ENCODE data around the gene TNRC18. TPM values are rescaled to one million over a fixed set of nuclear protein-coding genes. Genes with fewer than 3 reads are reported as not detected.
A peak's percentile ranks its signal among the peaks of the same experiment; 100 is the strongest.

Gene TNRC18
- total RNA-seq, 5 donors from 2014 or later (not counting 1 experiment from before 2014, with no cell fraction given), result 58.8 to 71.0 (median 62.6) TPM

GRCh38 chr7:5424749-5425506 is 1.3 kb upstream of the TNRC18 start:
- Mint-ChIP-seq H3K27me3 (peaks cover 41 to 69% of the 10 kb centered on the region in 2 donors), H3K4me3 (peak overlapping the region; percentile 38 to 82 (median 64)), H3K27ac (no peak overlapping the region), H3K36me3 (no peaks in the 10 kb centered on the region), H3K4me1 (peaks cover 38 to 69% (median 50%) of the 10 kb centered on the region in 3 donors), H3K9me3 (no peaks in the 10 kb centered on the region)
- peak overlapping the region in 1 of 2 donors; percentile 64 for H3K4me3 ChIP-seq (ENCODE audit: control insufficient read depth in 1 of 2, extremely low read depth in 1 of 2, low read length in 1 of 2)
- ATAC-seq (replicated peaks in 1 of 4) (no peak), DNase-seq (peak in 2 of 35 experiments; percentile 9 to 27)
- 3% methylated on average over 13 of the region's 44 CpGs for WGBS (ENCODE audit: insufficient coverage)
- peaks cover 17 to 97% of the 10 kb centered on the region in 2 experiments for H3K4me1 ChIP-seq (ENCODE audit: control insufficient read depth in 1 of 2, extremely low read depth in 1 of 2, insufficient read depth in 2 of 2, low read length in 2 of 2)
- CTCF ChIA-PET, result no interaction called here
- no peaks in the 10 kb centered on the region for H3K9me3 ChIP-seq
- POLR2A ChIA-PET, result interaction anchor here in 1 of 2 donors (0.6 to 1.4 kb wide), 2 partner anchors 28 to 216 kb away, joined by 3 to 8 read pairs; no protein-coding TSS in a partner anchor
- no peak overlapping the region for H3K27ac ChIP-seq (ENCODE audit: low read length)
- peaks cover 0 to 95% of the 10 kb centered on the region in 2 experiments for H3K27me3 ChIP-seq (replicated peaks in 1 of 2; ENCODE audit: control insufficient read depth in 2 of 2, extremely low read depth in 1 of 2, insufficient read depth in 2 of 2, low read length in 1 of 2)
- H3K36me3 ChIP-seq (ENCODE audit: control insufficient read depth in 2 of 2, extremely low read depth in 1 of 2, insufficient read depth in 1 of 2, low read length in 1 of 2), result no peaks in the 10 kb centered on the region

DNA sequence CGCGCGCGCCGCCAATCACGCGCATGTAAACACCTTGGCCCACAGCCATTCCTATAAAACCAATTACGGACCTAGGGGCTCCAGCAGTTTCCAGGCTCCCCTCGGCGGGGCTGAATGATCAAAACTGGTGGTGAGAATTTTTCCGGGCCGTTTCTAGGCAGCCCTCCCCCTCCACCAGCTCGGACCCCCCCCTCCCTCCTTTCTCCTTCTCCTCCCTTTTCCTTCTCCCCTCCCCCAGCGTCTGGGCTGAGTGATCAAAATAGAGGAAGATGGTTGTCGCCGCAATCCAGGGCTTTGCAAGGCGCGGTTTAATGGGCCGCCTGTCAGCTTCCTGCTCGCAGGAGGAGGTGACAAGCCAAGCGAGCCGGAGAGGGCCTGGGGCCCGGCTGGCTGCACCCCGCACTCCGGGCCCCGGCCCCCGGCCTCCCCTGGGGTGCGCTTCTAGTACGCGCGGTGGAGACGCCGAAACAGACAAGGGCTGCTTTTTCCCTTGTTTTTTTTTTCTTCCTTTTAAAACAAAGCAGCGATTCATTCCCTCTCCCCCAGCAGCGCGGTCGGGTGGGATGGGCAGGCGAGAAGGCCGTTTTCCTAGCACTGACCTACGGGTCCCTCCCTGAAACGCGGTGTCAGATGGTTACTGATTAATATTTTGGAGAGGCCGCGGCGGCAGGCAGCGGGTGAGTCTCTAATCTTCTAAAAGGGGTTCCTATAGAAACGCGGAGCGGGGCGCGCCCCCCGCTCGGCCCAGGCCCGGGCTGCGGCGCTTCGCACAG is 528 bp upstream of the TNRC18 start:
- H3K4me3 Mint-ChIP-seq, result peak overlapping the region; percentile 64 to 82 (median 78)
- 0% methylated on average over 21 of the region's 57 CpGs for WGBS (ENCODE audit: insufficient coverage)
- peaks cover 32 to 67% (median 48%) of the 10 kb centered on the region in 3 donors for H3K4me1 Mint-ChIP-seq
- peaks cover 19 to 97% of the 10 kb centered on the region in 2 experiments for H3K4me1 ChIP-seq (ENCODE audit: control insufficient read depth in 1 of 2, extremely low read depth in 1 of 2, insufficient read depth in 2 of 2, low read length in 2 of 2)
- H3K27ac ChIP-seq (ENCODE audit: low read length), result no peak overlapping the region
- no peaks in the 10 kb centered on the region for H3K36me3 ChIP-seq (ENCODE audit: control insufficient read depth in 2 of 2, extremely low read depth in 1 of 2, insufficient read depth in 1 of 2, low read length in 1 of 2)
- peaks cover 0 to 95% of the 10 kb centered on the region in 2 experiments for H3K27me3 ChIP-seq (replicated peaks in 1 of 2; ENCODE audit: control insufficient read depth in 2 of 2, extremely low read depth in 1 of 2, insufficient read depth in 2 of 2, low read length in 1 of 2)
- ATAC-seq (replicated peaks in 1 of 4) (peak; percentile 21 to 55 (median 33)), DNase-seq (peak in 23 of 35 experiments; percentile 19 to 70 (median 38))
- no peaks in the 10 kb centered on the region for H3K36me3 Mint-ChIP-seq
- ChIA-PET POLR2A (interaction anchor here in 1 of 2 donors (0.6 kb wide), 1 partner anchor 216 kb away, joined by 8 read pairs; no protein-coding TSS in a partner anchor), CTCF (interaction anchor here in 1 of 2 donors (1.0 kb wide), 1 partner anchor 28 kb away, joined by 3 read pairs; no protein-coding TSS in a partner anchor)
- H3K27ac Mint-ChIP-seq, result no peak overlapping the region
- H3K9me3 ChIP-seq, result no peaks in the 10 kb centered on the region
- peak overlapping the region in 1 of 2 donors; percentile 64 for H3K4me3 ChIP-seq (ENCODE audit: control insufficient read depth in 1 of 2, extremely low read depth in 1 of 2, low read length in 1 of 2)
- peaks cover 37 to 66% of the 10 kb centered on the region in 2 donors for H3K27me3 Mint-ChIP-seq
- H3K9me3 Mint-ChIP-seq, result no peaks in the 10 kb centered on the region

DNA sequence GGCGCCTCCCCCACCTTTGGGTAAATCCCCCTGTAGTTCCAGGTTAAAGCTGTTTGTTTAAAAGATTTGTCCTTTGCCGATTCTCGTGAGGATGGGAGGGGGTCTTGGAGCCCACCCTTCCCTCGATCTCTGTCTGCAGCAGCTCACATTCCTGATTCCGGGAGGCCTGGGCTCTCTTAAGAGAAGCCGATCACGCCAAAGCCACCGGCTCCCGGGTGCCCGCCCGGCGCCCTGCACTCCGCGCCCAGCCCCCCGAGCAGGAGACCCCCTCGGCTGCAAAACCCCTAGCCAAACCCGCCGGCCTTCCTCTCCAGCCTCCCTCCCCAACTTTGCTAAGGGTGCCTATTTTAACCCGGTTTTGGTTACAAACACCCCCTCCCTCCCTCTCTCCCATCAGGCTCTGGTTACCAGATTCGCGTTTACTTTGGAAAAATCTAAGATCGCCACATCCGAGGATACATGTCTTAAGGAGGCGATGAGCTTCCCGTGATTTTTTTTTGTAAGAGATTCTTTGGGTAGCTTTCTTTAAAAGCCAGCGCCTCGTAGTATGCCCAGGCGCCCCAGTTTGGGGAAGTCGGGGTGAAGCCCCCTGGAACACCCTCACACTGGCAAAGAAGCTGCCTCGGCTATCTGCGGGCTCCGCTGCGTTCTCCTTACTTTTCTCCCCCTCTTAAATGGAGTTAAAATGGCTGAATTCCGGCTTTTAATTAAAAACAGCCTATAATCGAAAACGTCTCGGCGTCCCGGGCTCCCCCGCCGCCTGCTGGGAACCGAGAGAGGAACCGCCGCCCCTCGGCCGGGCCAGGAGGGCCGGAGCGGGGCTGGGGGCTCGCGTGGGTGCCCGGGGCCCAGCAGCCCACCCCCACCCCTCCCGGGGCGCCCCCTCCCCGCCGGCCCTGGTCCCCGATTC is 983 bp downstream of the TNRC18 start:
- no peaks in the 10 kb centered on the region for H3K36me3 Mint-ChIP-seq
- H3K9me3 Mint-ChIP-seq, result no peaks in the 10 kb centered on the region
- POLR2A ChIA-PET, result interaction anchor here (0.6 to 0.7 kb wide), 2 partner anchors 24 to 63 kb away, joined by 3 read pairs; no protein-coding TSS in a partner anchor
- no peak for ATAC-seq (replicated peaks in 1 of 4)
- H3K4me1 ChIP-seq (ENCODE audit: control insufficient read depth in 1 of 2, extremely low read depth in 1 of 2, insufficient read depth in 2 of 2, low read length in 2 of 2), result peaks cover 19 to 94% of the 10 kb centered on the region in 2 experiments
- peak in 2 of 35 experiments; percentile 20 to 35 for DNase-seq
- no peak overlapping the region for H3K27ac Mint-ChIP-seq
- H3K36me3 ChIP-seq (ENCODE audit: control insufficient read depth in 2 of 2, extremely low read depth in 1 of 2, insufficient read depth in 1 of 2, low read length in 1 of 2), result no peaks in the 10 kb centered on the region
- peaks cover 0 to 95% of the 10 kb centered on the region in 2 experiments for H3K27me3 ChIP-seq (replicated peaks in 1 of 2; ENCODE audit: control insufficient read depth in 2 of 2, extremely low read depth in 1 of 2, insufficient read depth in 2 of 2, low read length in 1 of 2)
- no peak overlapping the region for H3K27ac ChIP-seq (ENCODE audit: low read length)
- CTCF ChIA-PET, result interaction anchor here (0.5 to 1.3 kb wide), 7 partner anchors 26 to 449 kb away, joined by 3 to 5 read pairs (median 4); no protein-coding TSS in a partner anchor
- H3K4me3 ChIP-seq (ENCODE audit: control insufficient read depth in 1 of 2, extremely low read depth in 1 of 2, low read length in 1 of 2), result peak overlapping the region; percentile 45 to 92
- no peaks in the 10 kb centered on the region for H3K9me3 ChIP-seq
- peaks cover 50 to 70% of the 10 kb centered on the region in 2 donors for H3K27me3 Mint-ChIP-seq
- H3K4me3 Mint-ChIP-seq, result peak overlapping the region; percentile 69 to 73 (median 71)
- peaks cover 42 to 71% (median 54%) of the 10 kb centered on the region in 3 donors for H3K4me1 Mint-ChIP-seq
- WGBS (ENCODE audit: insufficient coverage), result 2% methylated on average over 24 of the region's 56 CpGs

DNA sequence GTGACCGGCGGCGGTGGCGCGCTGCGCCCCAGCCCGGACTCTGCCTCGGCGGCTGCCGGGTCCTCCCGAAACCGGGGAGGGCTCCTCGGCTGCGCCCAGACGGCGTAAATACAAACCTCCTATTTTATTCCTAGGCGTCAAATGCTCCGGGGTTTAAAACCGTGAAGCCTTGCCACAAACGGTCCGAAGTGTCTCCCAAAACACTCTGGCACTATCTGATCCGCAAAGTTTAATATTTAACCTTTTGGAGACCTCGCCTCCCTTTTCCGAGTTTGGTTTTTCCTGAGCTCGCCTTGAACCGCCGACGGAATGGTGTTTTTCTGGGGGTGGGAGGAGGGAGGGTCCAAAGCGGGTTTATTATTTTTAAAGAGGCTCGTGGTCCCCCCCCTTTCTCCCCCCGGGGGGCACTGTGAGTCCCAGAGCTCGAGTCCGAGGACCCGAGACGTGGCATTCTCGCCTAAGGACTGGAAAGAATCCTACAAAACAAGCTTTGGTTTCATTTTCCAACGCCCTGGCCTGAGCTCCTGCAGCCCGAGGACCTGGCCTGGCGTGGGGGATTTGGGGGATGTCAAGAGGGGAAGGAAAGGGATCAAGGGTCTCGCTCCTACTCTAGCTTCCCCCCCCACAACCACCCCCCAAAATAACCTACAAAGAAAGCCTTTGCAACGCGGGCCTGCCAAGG is 1.8 kb downstream of the TNRC18 start:
- Mint-ChIP-seq H3K27me3 (peaks cover 51 to 71% of the 10 kb centered on the region in 2 donors), H3K36me3 (no peaks in the 10 kb centered on the region), H3K27ac (no peak overlapping the region), H3K9me3 (no peaks in the 10 kb centered on the region), H3K4me1 (peaks cover 42 to 65% (median 51%) of the 10 kb centered on the region in 3 donors), H3K4me3 (peak overlapping the region; percentile 69 to 73 (median 71))
- H3K36me3 ChIP-seq (ENCODE audit: control insufficient read depth in 2 of 2, extremely low read depth in 1 of 2, insufficient read depth in 1 of 2, low read length in 1 of 2), result no peaks in the 10 kb centered on the region
- H3K4me3 ChIP-seq (ENCODE audit: control insufficient read depth in 1 of 2, extremely low read depth in 1 of 2, low read length in 1 of 2), result peak overlapping the region; percentile 45 to 92
- H3K27me3 ChIP-seq (replicated peaks in 1 of 2; ENCODE audit: control insufficient read depth in 2 of 2, extremely low read depth in 1 of 2, insufficient read depth in 2 of 2, low read length in 1 of 2), result peaks cover 0 to 95% of the 10 kb centered on the region in 2 experiments
- ChIA-PET POLR2A (interaction anchor here in 1 of 2 donors (0.6 kb wide), 1 partner anchor 24 kb away, joined by 3 read pairs; no protein-coding TSS in a partner anchor), CTCF (interaction anchor here (0.5 to 1.3 kb wide), 3 partner anchors 25 to 187 kb away, joined by 3 to 5 read pairs (median 4); no protein-coding TSS in a partner anchor)
- H3K27ac ChIP-seq (ENCODE audit: low read length), result no peak overlapping the region
- DNase-seq (peak in 2 of 35 experiments; percentile 19 to 44), ATAC-seq (replicated peaks in 1 of 4) (no peak)
- 1% methylated on average over 26 of the region's 42 CpGs for whole genome bisulfite sequencing (ENCODE audit: insufficient coverage)
- no peaks in the 10 kb centered on the region for H3K9me3 ChIP-seq
- H3K4me1 ChIP-seq (ENCODE audit: control insufficient read depth in 1 of 2, extremely low read depth in 1 of 2, insufficient read depth in 2 of 2, low read length in 2 of 2), result peaks cover 19 to 86% of the 10 kb centered on the region in 2 experiments

- ATAC-seq (replicated peaks in 1 of 4) (peak; percentile 4 to 19 (median 7)), DNase-seq (peak in 2 of 35 experiments; percentile 27 to 40)
- Histone ChIP-seq H3K27ac (ENCODE audit: low read length) (no peak overlapping the region), H3K27me3 (replicated peaks in 1 of 2; ENCODE audit: control insufficient read depth in 2 of 2, extremely low read depth in 1 of 2, insufficient read depth in 2 of 2, low read length in 1 of 2) (peaks cover 0 to 94% of the 10 kb centered on the region in 2 experiments), H3K4me3 (ENCODE audit: control insufficient read depth in 1 of 2, extremely low read depth in 1 of 2, low read length in 1 of 2) (peak overlapping the region; percentile 45 to 92), H3K36me3 (ENCODE audit: control insufficient read depth in 2 of 2, extremely low read depth in 1 of 2, insufficient read depth in 1 of 2, low read length in 1 of 2) (no peaks in the 10 kb centered on the region), H3K9me3 (no peaks in the 10 kb centered on the region), H3K4me1 (ENCODE audit: control insufficient read depth in 1 of 2, extremely low read depth in 1 of 2, insufficient read depth in 2 of 2, low read length in 2 of 2) (peaks cover 19 to 79% of the 10 kb centered on the region in 2 experiments)
- ChIA-PET POLR2A (no interaction called here), CTCF (interaction anchor here in 1 of 2 donors (0.8 kb wide), 1 partner anchor 24 kb away, joined by 3 read pairs; no protein-coding TSS in a partner anchor)
- Mint-ChIP-seq H3K4me3 (peak overlapping the region; percentile 69 to 80 (median 71)), H3K36me3 (no peaks in the 10 kb centered on the region), H3K4me1 (peaks cover 42 to 60% (median 49%) of the 10 kb centered on the region in 3 donors), H3K27ac (no peak overlapping the region), H3K27me3 (peaks cover 51 to 72% of the 10 kb centered on the region in 2 donors), H3K9me3 (no peaks in the 10 kb centered on the region)
- WGBS (ENCODE audit: insufficient coverage), result 1% methylated on average over 83 of the region's 93 CpGs
Observed at GRCh38 chr7:5420881-5421713, 2.5 kb downstream of the TNRC18 start.
